HFFc6 (cell line): Measurements from ENCODE around the gene METTL22. TPM values are rescaled to one million over a fixed set of nuclear protein-coding genes. Genes with fewer than 3 reads are reported as not detected.

ENCODE experiments used
- DNase-seq: peaks from one replicate; pipeline ENCODE4 v3.0.0-alpha.2; 2018
- H3K27ac Mint-ChIP-seq: 2 replicates; pipeline ENCODE4 v1.8.0; 2020; ENCODE audit warnings: mild to moderate bottlenecking, mixed read lengths
- H3K27me3 Mint-ChIP-seq: 2 replicates; pipeline ENCODE4 v1.8.0; 2021; ENCODE audit warnings: mild to moderate bottlenecking, moderate library complexity, mixed read lengths; ENCODE audit not compliant: insufficient read depth
- H3K36me3 Mint-ChIP-seq: 2 replicates; pipeline ENCODE4 v1.8.0; 2021; ENCODE audit warnings: low read depth, mixed read lengths
- H3K4me1 Mint-ChIP-seq: 2 replicates; pipeline ENCODE4 v1.8.0; 2020; ENCODE audit warnings: low read depth, mixed read lengths
- H3K4me3 Mint-ChIP-seq: 2 replicates; pipeline ENCODE4 v1.8.0; 2020; ENCODE audit warnings: mild to moderate bottlenecking, moderate library complexity, mixed read lengths
- H3K9me3 Mint-ChIP-seq: 2 replicates; pipeline ENCODE4 v1.8.0; 2020; ENCODE audit warnings: mild to moderate bottlenecking, mixed read lengths
- CTCF ChIP-seq: fragments of 200-600 bp; sonication (generic); IDR thresholded peaks from 2 replicates; pipeline ENCODE4 v1.5.0; 2021; ENCODE audit warnings: antibody characterized with exemption, mild to moderate bottlenecking
- total RNA-seq, 6 experiments: library from RNA; stranded (reverse); fragmentation: NEBNext Ultra II Directional; extraction: Animal tissue kit (Norgen Biotek cat#: 25700); gene quantifications; 2 replicates in 1 of 6; 3 replicates in 5 of 6; pipeline ENCODE4 v1.2.3, GENCODE V29; 2021

The METTL22 gene
- total RNA-seq, 6 experiments from 2014 or later, result 33.5 to 38.0 (median 36.0) TPM

GRCh38 chr16:8595783-8596182, 25.7 kb upstream of the METTL22 start:
- Mint-ChIP-seq H3K4me3 (no peak overlapping the region), H3K4me1 (no peaks in the 10 kb centered on the region), H3K36me3 (no peaks in the 10 kb centered on the region), H3K27ac (no peak overlapping the region), H3K27me3 (peaks cover 10% of the 10 kb centered on the region), H3K9me3 (no peaks in the 10 kb centered on the region; the same call in 1 of the 2 replicates)
- DNase-seq, result no peak
- TF ChIP-seq CTCF, result no peak

- Mint-ChIP-seq H3K27ac (no peak overlapping the region), H3K27me3 (peaks cover 11% of the 10 kb centered on the region), H3K9me3 (no peaks in the 10 kb centered on the region; the same call in 1 of the 2 replicates), H3K36me3 (no peaks in the 10 kb centered on the region), H3K4me1 (no peaks in the 10 kb centered on the region), H3K4me3 (no peak overlapping the region)
- no peak for TF ChIP-seq CTCF
- DNase-seq, result no peak
These were observed 24.9 kb upstream of the METTL22 start for GRCh38 chr16:8596581-8596980.

GRCh38 chr16:8600144-8600775, 21.2 kb upstream of the METTL22 start:
- Mint-ChIP-seq H3K4me3 (no peak overlapping the region), H3K27ac (no peak overlapping the region), H3K4me1 (no peaks in the 10 kb centered on the region), H3K27me3 (peaks cover 20% of the 10 kb centered on the region), H3K36me3 (no peaks in the 10 kb centered on the region), H3K9me3 (peaks cover 4% of the 10 kb centered on the region; the same call in 1 of the 2 replicates)
- TF ChIP-seq CTCF, result no peak
- DNase-seq, result no peak

- no peak for DNase-seq
- H3K9me3 Mint-ChIP-seq, result peaks cover 4% of the 10 kb centered on the region; the same call in 1 of the 2 replicates
- no peaks in the 10 kb centered on the region for H3K4me1 Mint-ChIP-seq
- no peaks in the 10 kb centered on the region for H3K36me3 Mint-ChIP-seq
- peaks cover 19% of the 10 kb centered on the region for H3K27me3 Mint-ChIP-seq
- no peak overlapping the region for H3K4me3 Mint-ChIP-seq
- TF ChIP-seq CTCF, result no peak
- H3K27ac Mint-ChIP-seq, result no peak overlapping the region
These were observed 15.9 kb upstream of the METTL22 start for GRCh38 chr16:8605554-8605953.

- peaks cover 15% of the 10 kb centered on the region; the same call in 1 of the 2 replicates for H3K27me3 Mint-ChIP-seq
- H3K9me3 Mint-ChIP-seq, result no peaks in the 10 kb centered on the region
- H3K4me1 Mint-ChIP-seq, result peaks cover 11% of the 10 kb centered on the region
- no peak overlapping the region for H3K4me3 Mint-ChIP-seq
- DNase-seq, result no peak
- H3K36me3 Mint-ChIP-seq, result no peaks in the 10 kb centered on the region
- H3K27ac Mint-ChIP-seq, result no peak overlapping the region
- TF ChIP-seq CTCF, result no peak
These were observed 14.3 kb upstream of the METTL22 start for GRCh38 chr16:8607214-8607613.
